OCI-LY7 (cell line): ENCODE results near the gene SPACDR. TPM values are rescaled to one million over a fixed set of nuclear protein-coding genes. Genes with fewer than 3 reads are reported as not detected.

Experiments
- BruUV-seq: library from RNA; stranded (reverse); fragments of 400-500 nt; replicated peaks from 2 replicates; lab custom pipeline; 2021; lab: Mats Ljungman, UMichigan
- CTCF ChIA-PET: fragments of 300-600 bp; sonication (Branson Sonifier 250); formaldehyde crosslinking; loops from one replicate; lab custom pipeline; 2022; ENCODE audit warnings: antibody characterized with exemption; ENCODE audit not compliant: unreplicated experiment; lab: Charles Lee
- POLR2A ChIA-PET: fragments of 300-600 bp; sonication (Branson Sonifier 250); formaldehyde crosslinking; loops from one replicate; lab custom pipeline; 2022; ENCODE audit warnings: antibody characterized with exemption; lab: Charles Lee
- DNase-seq: peaks from one replicate; pipeline ENCODE4 v3.0.0-alpha.2; 2015; ENCODE audit warnings: low spot score
- H2AFZ ChIP-seq: fragments of 200-600 bp; sonication (generic), shearing (Covaris generic); 2 replicates; pipeline ENCODE4 v1.6.1; 2014; ENCODE audit warnings: mild to moderate bottlenecking, antibody characterized with exemption, low read length, moderate library complexity
- H3K27ac ChIP-seq: fragments of 200-600 bp; sonication (generic); 2 replicates; pipeline ENCODE4 v1.5.1; 2014; ENCODE audit warnings: mixed run types, low read depth, mild to moderate bottlenecking, moderate library complexity, low read length, inconsistent platforms; ENCODE audit not compliant: poor library complexity, severe bottlenecking
- H3K36me3 ChIP-seq: fragments of 200-600 bp; sonication (generic); 2 replicates; pipeline ENCODE4 v1.6.1; 2014; ENCODE audit warnings: mild to moderate bottlenecking, antibody characterized with exemption, low read length, moderate library complexity, mixed read lengths; ENCODE audit not compliant: insufficient read depth
- H3K4me1 ChIP-seq: fragments of 200-600 bp; sonication (generic); 2 replicates; pipeline ENCODE4 v1.5.1; 2014; ENCODE audit warnings: mild to moderate bottlenecking, low read length; ENCODE audit not compliant: insufficient read depth, poor library complexity, severe bottlenecking
- H3K4me2 ChIP-seq: fragments of 200-600 bp; sonication (generic); 2 replicates; pipeline ENCODE4 v1.6.1; 2014; ENCODE audit warnings: mild to moderate bottlenecking, low read length
- H3K4me3 ChIP-seq: fragments of 200-600 bp; sonication (generic); 2 replicates; pipeline ENCODE4 v1.5.1; 2014; ENCODE audit warnings: mild to moderate bottlenecking, low read depth, low read length; ENCODE audit not compliant: poor library complexity, severe bottlenecking
- H3K79me2 ChIP-seq: fragments of 200-600 bp; sonication (generic); 2 replicates; pipeline ENCODE4 v1.6.1; 2016; ENCODE audit warnings: low read depth, mild to moderate bottlenecking, low read length, moderate library complexity, mixed read lengths; ENCODE audit not compliant: insufficient read depth
- H3K9me2 ChIP-seq: fragments of 200-600 bp; sonication (generic); 2 replicates; pipeline ENCODE4 v1.6.1; 2016; ENCODE audit warnings: mild to moderate bottlenecking, low read length, mixed read lengths; ENCODE audit not compliant: insufficient read depth
- H3K9me3 ChIP-seq: fragments of 200-600 bp; sonication (generic); 2 replicates; pipeline ENCODE4 v1.6.1; 2014; ENCODE audit warnings: mild to moderate bottlenecking, mixed run types, low read length, mixed read lengths
- H4K20me1 ChIP-seq: fragments of 200-600 bp; sonication (generic); 2 replicates; pipeline ENCODE4 v1.6.1; 2014; ENCODE audit warnings: mild to moderate bottlenecking, antibody characterized with exemption, low read length, moderate library complexity, mixed read lengths; ENCODE audit not compliant: insufficient read depth
- EZH2phosphoT487 ChIP-seq: fragments of 200-600 bp; sonication (generic); IDR thresholded peaks from 2 replicates; pipeline ENCODE4 v1.6.1; 2018; ENCODE audit warnings: low read depth, borderline replicate concordance, mild to moderate bottlenecking, mixed run types, antibody characterized with exemption, low read length, moderate library complexity, mixed read lengths
- intact Hi-C: fragments of 100-400 bp; cut with micrococcal nuclease; formaldehyde crosslinking; loops from one replicate; pipeline ENCODE4 v1.10.0; 2022; ENCODE audit not compliant: unreplicated experiment
- total RNA-seq, 2 experiments: library from RNA; depleted of rRNA in 1 of 2; stranded (reverse); fragments of >200 nt in 1 of 2; shearing (Covaris generic) in 1 of 2; gene quantifications; 2 replicates each; pipeline ENCODE4 v1.2.3, GENCODE V29; 2014 to 2022
- TF ChIP-seq, protein P1 (sequence below): fragments of 200-600 bp; sonication (generic); conservative IDR thresholded peaks from 2 replicates; pipeline ENCODE4 v1.5.1; 2014; ENCODE audit warnings: mild to moderate bottlenecking, antibody characterized with exemption, low read length, moderate library complexity, mixed read lengths

SPACDR gene
- total RNA-seq, 2 experiments from 2014 or later = 1.6 to 2.4 TPM

DNA sequence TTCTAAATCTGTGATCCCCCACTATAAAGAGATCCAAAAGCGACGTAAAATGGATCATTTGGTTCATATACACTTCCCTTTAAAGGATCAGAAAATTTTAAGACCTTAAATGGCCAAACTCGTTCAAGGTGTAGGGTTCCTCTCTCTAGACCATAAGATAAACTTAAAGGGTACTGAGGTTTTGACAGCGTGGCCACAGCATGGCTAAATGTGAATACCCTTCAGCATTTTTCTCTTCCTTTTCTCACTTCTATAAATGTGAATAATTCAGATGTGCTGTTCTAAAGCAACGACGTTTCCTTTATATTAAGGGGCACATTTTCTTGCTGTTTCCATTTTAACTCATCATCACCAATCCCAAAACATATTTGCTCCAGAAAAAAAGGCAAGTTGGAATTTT is 40.7 kb downstream of the SPACDR start:
- Histone ChIP-seq H2AFZ (no peak overlapping the region), H3K4me2 (no peak overlapping the region), H3K4me1 (peaks cover 17% of the 10 kb centered on the region), H3K9me3 (no peaks in the 10 kb centered on the region), H3K79me2 (no peaks in the 10 kb centered on the region), H4K20me1 (no peaks in the 10 kb centered on the region), H3K4me3 (no peak overlapping the region), H3K9me2 (no peaks in the 10 kb centered on the region), H3K27ac (no peak overlapping the region), H3K36me3 (no peaks in the 10 kb centered on the region)
- BruUV-seq = no TSS peak
- CTCF ChIA-PET = interaction anchor here (1.3 kb wide), 1 partner anchor 16 kb away, joined by 3 read pairs; no protein-coding TSS in a partner anchor
- no peak for DNase-seq
- POLR2A ChIA-PET = interaction anchor here (0.7 to 1.3 kb wide), 3 partner anchors 27 to 163 kb away, joined by 3 to 4 read pairs (median 3); partner anchors contain the start of gene FBXO24
- intact Hi-C loops = no loop called here
- TF ChIP-seq, protein P1, sequence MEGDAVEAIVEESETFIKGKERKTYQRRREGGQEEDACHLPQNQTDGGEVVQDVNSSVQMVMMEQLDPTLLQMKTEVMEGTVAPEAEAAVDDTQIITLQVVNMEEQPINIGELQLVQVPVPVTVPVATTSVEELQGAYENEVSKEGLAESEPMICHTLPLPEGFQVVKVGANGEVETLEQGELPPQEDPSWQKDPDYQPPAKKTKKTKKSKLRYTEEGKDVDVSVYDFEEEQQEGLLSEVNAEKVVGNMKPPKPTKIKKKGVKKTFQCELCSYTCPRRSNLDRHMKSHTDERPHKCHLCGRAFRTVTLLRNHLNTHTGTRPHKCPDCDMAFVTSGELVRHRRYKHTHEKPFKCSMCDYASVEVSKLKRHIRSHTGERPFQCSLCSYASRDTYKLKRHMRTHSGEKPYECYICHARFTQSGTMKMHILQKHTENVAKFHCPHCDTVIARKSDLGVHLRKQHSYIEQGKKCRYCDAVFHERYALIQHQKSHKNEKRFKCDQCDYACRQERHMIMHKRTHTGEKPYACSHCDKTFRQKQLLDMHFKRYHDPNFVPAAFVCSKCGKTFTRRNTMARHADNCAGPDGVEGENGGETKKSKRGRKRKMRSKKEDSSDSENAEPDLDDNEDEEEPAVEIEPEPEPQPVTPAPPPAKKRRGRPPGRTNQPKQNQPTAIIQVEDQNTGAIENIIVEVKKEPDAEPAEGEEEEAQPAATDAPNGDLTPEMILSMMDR = no peak
- TF ChIP-seq EZH2phosphoT487 = no peak

DNA sequence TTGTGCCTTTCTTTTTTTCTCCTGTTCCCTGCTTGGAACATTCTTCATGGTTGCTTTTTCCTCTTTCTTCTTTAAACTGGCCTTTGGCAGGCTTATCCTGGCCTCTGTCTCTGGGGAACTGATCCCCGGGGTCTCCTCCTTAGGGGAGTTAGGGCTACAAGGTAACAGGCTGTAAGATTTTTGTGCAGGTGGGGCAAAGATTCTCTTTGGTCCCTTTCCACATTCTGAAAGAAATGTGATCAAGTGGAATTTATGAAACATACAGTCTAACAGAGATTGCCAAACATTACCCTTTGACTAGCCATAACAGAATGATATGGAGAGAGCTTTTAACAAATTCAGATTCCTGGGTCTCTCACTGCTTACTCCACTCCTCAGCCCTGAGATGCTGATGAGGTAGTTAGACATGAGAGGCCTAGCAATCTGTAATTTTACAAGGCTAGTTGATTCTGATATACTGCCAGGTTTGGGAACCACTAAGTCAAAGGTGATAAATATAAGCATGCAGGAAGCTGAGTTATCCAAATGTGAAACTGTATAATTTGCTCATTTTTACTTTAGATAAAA is 44.3 kb downstream of the SPACDR start:
- Histone ChIP-seq H3K4me2 (no peak overlapping the region), H3K9me2 (no peaks in the 10 kb centered on the region), H3K4me3 (no peak overlapping the region), H3K9me3 (no peaks in the 10 kb centered on the region), H3K4me1 (peaks cover 11% of the 10 kb centered on the region), H4K20me1 (no peaks in the 10 kb centered on the region), H3K27ac (no peak overlapping the region), H3K79me2 (no peaks in the 10 kb centered on the region), H3K36me3 (no peaks in the 10 kb centered on the region), H2AFZ (no peak overlapping the region)
- POLR2A ChIA-PET = interaction anchor here (0.5 to 2.3 kb wide), 4 partner anchors 8 to 285 kb away, joined by 3 to 7 read pairs (median 3); partner anchors contain the start of gene ZCWPW1
- intact Hi-C loops = no loop called here
- DNase-seq = no peak
- no TSS peak for BruUV-seq
- CTCF ChIA-PET = interaction anchor here (0.6 kb wide), 1 partner anchor 75 kb away, joined by 3 read pairs; no protein-coding TSS in a partner anchor
- TF ChIP-seq, protein P1 = no peak
- TF ChIP-seq EZH2phosphoT487 = no peak
